T47D (cell line): ENCODE results near the gene MLANA.

Source experiments
- DNase-seq, 2 experiments: peaks; one replicate each; pipeline versions ENCODE4 v3.0.0 to v3.0.0-alpha.2; 2011 to 2012; ENCODE audit warnings: low read depth in 1 of 2, low spot score in 1 of 2
- JUND ChIP-seq: IDR thresholded peaks from 2 replicates; pipeline ENCODE4 v1.6.1; 2012; ENCODE audit warnings: low read depth
- in situ Hi-C: cut with HindIII; loops from 2 replicates; pipeline ENCODE4 v1.10.0; 2016; ENCODE audit warnings: low sequenced_read_pairs, low pct_unique_long_range_greater_than_20kb

Gene MLANA

DNA sequence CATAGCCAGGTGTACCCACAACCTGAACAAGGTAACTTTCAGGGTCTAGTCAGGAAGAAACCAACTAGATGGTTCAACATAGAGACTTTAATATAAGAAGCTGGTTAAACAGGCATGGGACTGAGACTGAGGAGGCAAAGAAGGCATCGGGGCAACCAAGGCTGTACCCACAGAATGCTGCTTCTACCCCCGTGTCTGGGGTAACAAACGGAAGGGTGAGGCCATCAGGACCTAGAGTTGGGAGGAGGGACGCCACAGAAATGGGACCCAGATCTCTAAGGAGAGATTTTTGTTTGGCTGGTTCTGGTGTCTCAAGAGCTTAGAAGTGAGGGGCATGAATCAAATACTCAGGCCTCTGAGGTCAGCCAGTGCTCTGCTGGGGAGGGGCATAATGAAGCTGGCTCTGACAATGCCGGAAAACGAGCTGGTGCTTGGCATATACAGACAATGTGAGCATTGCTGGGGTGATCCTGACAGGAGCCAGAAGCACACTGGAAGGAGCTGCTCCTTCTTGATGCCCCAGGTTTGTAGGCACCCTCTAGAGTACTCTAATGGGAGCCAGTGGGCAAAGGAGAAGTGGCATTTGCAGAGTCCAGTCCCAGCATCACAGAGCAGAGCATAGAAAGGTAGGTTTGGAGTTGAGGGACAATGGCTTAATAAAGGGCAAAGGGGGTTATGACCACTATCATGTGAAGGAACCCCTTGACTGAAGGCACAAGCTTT lies 3.7 kb downstream of the MLANA start:
- in situ Hi-C loops, result no loop called here
- TF ChIP-seq JUND, result no peak
- DNase-seq, result no peak

DNA sequence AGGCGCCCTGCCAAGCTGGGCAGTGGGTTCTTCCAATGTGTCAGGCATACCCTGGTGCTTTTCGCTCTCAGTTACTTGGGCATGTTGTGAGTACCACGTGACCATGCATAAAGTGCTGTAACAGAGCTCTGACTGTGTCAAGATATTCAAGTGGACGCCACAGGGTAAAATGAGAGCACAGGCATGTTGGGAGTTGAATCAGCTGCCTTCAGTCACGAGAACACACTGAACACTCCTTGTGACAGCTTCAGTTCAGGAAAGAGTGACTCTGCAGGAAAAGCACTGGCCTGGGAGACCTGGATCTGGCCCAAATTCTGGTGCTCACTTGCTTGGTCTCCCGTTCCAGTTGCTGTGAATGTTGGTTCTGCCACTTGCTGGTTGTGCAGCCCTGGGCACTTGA lies 5.1 kb downstream of the MLANA start:
- no peak for DNase-seq
- in situ Hi-C loops, result no loop called here
- TF ChIP-seq JUND, result no peak

DNA sequence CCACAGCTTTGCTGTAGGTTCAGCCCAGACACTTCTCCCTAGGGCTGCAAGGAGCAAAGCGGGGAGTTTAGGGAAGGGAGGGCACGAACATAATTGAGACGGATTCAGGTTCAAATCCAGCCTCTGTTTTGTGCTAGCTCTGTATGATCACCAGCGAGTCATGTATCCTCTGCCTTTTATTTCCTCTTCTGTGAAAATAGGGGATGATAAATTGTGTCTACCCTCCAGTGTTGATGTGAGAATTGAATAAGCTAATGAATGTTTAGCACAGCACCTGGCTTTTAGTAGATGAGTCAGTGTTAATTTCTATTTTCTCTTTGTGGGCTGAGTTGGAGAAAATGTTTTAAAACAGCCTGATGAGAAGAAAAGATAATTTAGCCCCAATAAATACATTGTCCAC lies 6.2 kb downstream of the MLANA start:
- DNase-seq, result no peak
- no peak for TF ChIP-seq JUND
- in situ Hi-C loops, result no loop called here

DNA sequence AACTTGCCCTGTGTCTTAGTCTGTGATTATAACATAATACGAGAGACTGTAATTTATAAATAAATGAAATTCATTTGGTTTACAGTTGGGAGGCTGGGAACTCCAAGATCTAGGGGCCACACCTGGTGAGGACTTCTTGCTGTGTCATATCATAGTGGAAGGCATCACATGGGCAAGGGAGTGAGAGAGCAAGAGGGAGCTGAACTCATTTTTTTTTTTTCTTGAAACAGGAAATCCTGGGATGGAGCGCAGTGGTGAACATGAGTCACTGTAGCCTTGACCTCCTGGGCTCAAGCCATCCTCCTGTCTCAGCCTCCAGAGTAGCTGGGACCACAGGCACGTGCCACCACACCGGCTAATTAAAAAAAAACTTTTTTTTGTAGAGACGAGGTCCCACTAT lies 7.2 kb downstream of the MLANA start:
- DNase-seq, result no peak
- no peak for TF ChIP-seq JUND
- in situ Hi-C loops, result no loop called here

DNA sequence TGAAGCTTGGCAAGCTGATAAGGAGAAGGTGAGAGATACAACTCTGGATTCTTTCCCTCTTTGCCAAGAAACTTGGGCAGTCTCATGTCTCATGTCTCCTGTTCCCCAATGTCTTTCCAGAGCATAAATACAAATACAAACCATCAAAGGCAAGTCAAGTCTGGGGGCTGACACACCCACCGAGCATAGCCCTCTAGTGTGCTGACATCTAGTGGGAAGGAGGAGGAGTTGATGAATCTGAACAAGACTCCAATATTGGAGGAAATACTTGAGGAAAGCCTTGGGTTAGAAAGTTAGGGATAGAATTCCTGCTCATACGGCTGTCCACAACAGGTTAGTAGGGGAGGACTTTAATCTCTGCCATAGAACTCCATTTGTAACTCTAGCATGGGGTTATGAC lies 8.6 kb downstream of the MLANA start:
- in situ Hi-C loops, result no loop called here

DNA sequence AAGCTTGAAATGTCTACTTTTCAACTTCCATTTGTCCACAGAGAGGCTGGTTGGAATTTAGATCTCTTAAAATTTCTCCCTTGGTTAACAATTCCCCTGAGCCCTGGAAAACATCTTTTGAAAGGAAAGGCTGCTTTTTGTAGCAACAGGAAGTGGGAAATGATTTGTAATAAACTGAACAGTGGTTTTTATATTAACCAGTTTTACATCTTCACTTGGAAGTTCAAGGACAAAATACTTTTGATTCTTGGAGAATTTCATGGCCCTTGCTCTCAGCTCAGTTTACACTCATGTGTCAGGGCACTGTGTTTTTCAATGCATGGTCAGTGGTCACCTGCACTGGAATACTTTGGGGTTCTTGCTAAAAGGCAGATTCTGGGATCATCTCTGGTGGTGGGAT lies 9.9 kb downstream of the MLANA start:
- in situ Hi-C loops, result no loop called here

More for the DNA sequence above, 8.6 kb downstream of the MLANA start:
- no peak for TF ChIP-seq JUND
- DNase-seq, result peak in 1 of 2 experiments; percentile 23

DNA sequence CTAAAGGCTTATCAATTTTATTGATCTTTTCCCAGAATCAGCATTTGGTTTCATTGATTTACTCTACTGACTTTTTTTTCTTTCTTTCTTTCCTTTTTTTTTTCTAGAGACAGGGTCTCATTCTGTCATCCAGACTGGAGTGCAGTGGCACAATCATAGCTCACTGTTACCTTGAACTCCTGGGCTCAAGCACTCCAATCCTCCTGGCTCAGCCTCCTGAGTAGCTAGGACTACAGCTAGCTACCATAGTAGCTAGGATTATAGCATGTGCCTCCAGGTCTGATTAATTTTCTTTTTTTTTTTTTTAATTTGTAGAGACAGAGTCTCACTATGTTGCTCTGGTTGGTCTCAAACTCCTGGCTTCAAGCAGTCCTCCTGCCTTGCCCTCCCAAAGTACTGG lies 11.7 kb downstream of the MLANA start:
- TF ChIP-seq JUND, result no peak
- DNase-seq, result no peak
- in situ Hi-C loops, result no loop called here

More for the DNA sequence above, 9.9 kb downstream of the MLANA start:
- no peak for DNase-seq
- TF ChIP-seq JUND, result no peak

DNA sequence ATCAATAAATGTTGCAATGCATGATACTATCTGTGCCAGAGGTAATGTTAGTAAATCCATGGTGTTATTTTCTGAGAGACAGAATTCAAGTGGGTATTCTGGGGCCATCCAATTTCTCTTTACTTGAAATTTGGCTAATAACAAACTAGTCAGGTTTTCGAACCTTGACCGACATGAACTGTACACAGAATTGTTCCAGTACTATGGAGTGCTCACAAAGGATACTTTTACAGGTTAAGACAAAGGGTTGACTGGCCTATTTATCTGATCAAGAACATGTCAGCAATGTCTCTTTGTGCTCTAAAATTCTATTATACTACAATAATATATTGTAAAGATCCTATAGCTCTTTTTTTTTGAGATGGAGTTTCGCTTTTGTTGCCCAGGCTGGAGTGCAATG lies 18.2 kb downstream of the MLANA start:
- no peak for TF ChIP-seq JUND
- no peak for DNase-seq
- in situ Hi-C loops, result no loop called here

DNA sequence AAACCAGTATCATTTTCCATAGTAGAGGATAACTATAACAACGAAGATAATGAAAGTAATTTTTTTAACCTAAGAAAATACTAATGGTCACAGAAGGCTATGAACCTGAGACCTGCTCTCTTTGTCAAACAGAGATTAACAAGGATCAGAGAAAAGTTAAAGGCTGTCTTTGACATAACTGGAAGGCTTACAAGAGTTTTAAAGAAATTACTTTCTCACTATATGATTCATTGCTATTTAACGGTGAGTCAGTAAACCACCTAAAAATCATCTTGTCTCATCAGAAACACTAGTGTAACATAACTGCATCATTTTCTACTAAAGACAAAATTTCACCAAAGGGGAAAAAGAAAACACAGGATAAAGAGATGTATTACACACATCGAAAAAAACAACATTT lies 19.3 kb downstream of the MLANA start:
- no peak for TF ChIP-seq JUND
- in situ Hi-C loops, result no loop called here
- no peak for DNase-seq

DNA sequence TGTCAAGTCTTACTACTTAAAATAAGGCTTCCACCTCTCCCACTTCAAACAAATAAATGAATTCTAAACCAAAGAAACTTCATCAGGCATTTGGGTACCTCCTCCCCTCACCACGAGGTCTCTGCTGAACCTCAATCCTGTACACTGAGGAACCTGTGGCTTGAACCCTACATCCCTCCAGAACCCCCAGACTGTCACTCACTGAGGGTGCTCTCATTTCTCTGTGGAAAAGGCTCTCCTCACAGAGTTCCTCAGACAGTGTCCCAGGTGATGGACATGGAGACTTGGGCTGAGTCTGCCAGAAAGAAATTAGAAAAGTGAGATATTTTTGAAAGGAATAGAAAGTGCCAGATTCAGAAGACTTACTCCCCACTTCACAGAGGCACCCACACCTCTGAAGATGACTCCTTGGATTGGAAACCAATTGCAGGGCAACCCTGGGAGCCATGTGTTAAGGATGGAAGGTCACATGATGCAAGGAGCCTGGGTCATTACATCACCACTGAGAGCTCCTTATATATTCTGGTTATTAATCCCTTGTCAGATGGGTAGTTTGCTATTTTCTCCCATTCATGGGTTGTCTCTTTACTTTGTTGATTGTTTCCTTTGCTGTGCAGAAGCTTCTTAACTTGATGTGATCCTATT lies 19.8 kb downstream of the MLANA start:
- TF ChIP-seq JUND, result no peak
- in situ Hi-C loops, result no loop called here
- DNase-seq, result no peak

DNA sequence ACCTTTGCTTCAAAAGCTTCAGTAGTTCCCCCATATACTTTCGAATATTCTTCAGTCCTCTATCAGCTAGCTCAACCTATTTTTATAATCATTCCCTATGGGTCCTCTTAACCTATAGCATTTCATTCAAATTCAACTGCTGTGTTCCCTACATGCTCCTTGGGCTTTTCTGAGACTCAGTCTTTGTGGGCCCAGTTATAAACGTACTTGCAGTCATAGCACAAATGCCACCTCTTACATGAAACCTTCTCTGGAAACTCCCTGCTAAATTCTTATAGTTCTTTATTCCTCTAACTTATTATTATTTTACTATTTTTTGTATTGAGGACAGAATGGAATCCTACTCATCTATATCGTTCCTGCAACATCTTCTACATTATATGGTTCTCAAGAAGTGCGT lies 24.7 kb downstream of the MLANA start:
- DNase-seq, result no peak
- TF ChIP-seq JUND, result no peak
- in situ Hi-C loops, result no loop called here

DNA sequence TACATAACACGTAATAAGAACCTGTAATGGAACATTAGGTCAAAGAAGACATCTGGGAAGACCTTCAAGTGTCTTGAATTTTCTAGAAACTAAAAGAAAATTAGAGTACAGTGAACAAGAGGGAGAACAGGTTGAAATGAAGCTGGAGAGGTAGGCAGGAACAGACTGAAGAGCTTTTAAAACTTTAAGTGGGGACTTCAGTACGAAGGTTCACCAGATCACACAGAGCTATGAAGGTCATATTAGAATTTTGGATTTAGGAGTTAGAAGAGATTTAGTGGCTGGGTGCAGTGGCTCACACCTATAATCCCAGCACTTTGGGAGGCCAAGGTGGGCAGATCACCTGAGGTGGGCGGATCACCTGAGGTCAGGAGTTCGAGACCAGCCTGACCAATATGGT lies 26.6 kb downstream of the MLANA start:
- no peak for DNase-seq
- no peak for TF ChIP-seq JUND
- in situ Hi-C loops, result no loop called here

DNA sequence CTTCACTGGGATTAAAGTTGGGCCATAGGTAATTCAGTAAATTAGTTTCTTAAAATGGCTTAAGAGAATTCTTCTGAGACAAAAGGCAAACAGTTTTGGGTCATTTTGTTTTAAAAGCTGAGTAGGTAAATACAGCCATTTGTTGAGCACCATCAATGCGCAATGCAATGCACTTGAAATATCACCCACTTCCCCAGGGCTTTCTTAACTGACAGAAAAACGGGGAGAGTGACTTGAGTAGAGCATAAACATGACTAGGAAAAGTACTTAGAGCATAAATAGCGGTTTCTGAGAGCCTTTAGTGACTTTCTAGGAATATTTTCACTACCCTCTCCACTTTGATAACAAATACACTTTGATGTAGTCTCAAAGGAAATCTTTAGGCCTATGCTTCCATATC lies 27.2 kb downstream of the MLANA start:
- DNase-seq, result no peak
- in situ Hi-C loops, result no loop called here
- TF ChIP-seq JUND, result no peak

DNA sequence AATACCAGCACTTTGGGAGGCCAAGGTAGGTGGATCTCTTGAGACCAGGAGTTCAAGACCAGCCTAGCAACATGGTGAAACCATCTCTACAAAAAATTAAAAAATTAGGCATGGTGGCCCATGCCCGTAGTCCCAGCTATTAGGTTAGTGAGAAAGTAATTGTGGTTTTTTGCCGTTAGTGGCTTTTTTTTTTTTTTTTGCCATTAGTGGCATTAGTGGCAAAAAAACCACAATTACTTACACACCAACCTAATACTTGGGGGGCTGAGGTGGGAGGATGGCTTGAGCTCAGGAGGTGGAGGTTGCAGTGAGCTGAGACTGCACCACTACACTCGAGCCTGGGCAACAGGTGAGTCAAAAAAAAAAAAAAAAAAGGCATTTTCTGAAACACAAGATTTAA lies 27.8 kb downstream of the MLANA start:
- in situ Hi-C loops, result no loop called here
- DNase-seq, result no peak
- TF ChIP-seq JUND, result no peak
